ENCODE results near the gene CARD11. TPM values are rescaled to one million over a fixed set of nuclear protein-coding genes. Genes with fewer than 3 reads are reported as not detected.

Gene CARD11
- total RNA-seq, 1 experiment from 2014 or later: 0.82 TPM

DNA sequence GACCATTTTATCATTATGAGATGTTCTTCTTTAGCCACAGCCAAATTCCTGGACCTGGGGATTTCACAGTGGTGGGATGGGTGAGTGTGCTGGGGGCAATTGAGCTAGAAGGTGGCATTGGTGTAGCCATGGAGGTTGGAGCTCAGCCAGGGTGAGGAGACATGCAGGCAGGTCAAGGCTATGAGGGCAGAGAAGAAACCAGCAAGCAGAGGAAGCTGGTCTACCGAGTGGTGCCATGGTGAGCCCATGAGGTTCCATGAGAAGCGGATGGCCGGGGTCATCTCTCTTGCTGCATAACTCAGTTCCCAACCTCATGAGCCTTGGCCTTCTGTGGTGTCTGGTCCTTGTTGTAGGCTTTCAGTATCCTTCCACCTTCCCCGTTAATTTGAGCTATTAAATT lies 91.4 kb downstream of the CARD11 start:
- Histone ChIP-seq H3K4me3 (ENCODE audit: low read depth in 2 of 2, low read length in 2 of 2) (no peak overlapping the region), H3K36me3 (ENCODE audit: control insufficient read depth, insufficient read depth, low read length) (no peaks in the 10 kb centered on the region), H3K9me3 (ENCODE audit: control insufficient read depth, insufficient read depth, low read depth, low read length) (peaks cover 7% of the 10 kb centered on the region; the same call in 1 of the 2 replicates), H3K4me1 (ENCODE audit: control insufficient read depth, insufficient read depth, low read length) (no peaks in the 10 kb centered on the region), H3K27ac (ENCODE audit: low read length) (no peak overlapping the region), H3K27me3 (ENCODE audit: control insufficient read depth, insufficient read depth, low read length) (peaks cover 14% of the 10 kb centered on the region; the same call in 1 of the 2 replicates)
- BruUV-seq (replicated peaks): no TSS peak
- in situ Hi-C loops (cut with HindIII; ENCODE audit: low pct_unique_long_range_greater_than_20kb, low sequenced_read_pairs) (no loop called here), intact Hi-C loops (cut with micrococcal nuclease; ENCODE audit: unreplicated experiment) (no loop called here)
- ChIA-PET CTCF (no interaction called here), POLR2A (no interaction called here)
- ATAC-seq (no peak), DNase-seq (ENCODE audit: low read depth, low spot score) (no peak)
- TF ChIP-seq, protein P1, sequence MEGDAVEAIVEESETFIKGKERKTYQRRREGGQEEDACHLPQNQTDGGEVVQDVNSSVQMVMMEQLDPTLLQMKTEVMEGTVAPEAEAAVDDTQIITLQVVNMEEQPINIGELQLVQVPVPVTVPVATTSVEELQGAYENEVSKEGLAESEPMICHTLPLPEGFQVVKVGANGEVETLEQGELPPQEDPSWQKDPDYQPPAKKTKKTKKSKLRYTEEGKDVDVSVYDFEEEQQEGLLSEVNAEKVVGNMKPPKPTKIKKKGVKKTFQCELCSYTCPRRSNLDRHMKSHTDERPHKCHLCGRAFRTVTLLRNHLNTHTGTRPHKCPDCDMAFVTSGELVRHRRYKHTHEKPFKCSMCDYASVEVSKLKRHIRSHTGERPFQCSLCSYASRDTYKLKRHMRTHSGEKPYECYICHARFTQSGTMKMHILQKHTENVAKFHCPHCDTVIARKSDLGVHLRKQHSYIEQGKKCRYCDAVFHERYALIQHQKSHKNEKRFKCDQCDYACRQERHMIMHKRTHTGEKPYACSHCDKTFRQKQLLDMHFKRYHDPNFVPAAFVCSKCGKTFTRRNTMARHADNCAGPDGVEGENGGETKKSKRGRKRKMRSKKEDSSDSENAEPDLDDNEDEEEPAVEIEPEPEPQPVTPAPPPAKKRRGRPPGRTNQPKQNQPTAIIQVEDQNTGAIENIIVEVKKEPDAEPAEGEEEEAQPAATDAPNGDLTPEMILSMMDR (IDR thresholded peaks at IDR 0.05): no peak
- no peak for TF ChIP-seq SIN3A (IDR thresholded peaks at IDR 0.05; ENCODE audit: borderline replicate concordance, insufficient read depth, low read depth, low read length)
- no peak for TF ChIP-seq TCF7L2 (IDR thresholded peaks at IDR 0.05; ENCODE audit: low read depth, low read length)
- no peak for TF ChIP-seq POLR2AphosphoS5 (IDR thresholded peaks at IDR 0.05; ENCODE audit: low read depth, low read length)
- TF ChIP-seq, protein P2, sequence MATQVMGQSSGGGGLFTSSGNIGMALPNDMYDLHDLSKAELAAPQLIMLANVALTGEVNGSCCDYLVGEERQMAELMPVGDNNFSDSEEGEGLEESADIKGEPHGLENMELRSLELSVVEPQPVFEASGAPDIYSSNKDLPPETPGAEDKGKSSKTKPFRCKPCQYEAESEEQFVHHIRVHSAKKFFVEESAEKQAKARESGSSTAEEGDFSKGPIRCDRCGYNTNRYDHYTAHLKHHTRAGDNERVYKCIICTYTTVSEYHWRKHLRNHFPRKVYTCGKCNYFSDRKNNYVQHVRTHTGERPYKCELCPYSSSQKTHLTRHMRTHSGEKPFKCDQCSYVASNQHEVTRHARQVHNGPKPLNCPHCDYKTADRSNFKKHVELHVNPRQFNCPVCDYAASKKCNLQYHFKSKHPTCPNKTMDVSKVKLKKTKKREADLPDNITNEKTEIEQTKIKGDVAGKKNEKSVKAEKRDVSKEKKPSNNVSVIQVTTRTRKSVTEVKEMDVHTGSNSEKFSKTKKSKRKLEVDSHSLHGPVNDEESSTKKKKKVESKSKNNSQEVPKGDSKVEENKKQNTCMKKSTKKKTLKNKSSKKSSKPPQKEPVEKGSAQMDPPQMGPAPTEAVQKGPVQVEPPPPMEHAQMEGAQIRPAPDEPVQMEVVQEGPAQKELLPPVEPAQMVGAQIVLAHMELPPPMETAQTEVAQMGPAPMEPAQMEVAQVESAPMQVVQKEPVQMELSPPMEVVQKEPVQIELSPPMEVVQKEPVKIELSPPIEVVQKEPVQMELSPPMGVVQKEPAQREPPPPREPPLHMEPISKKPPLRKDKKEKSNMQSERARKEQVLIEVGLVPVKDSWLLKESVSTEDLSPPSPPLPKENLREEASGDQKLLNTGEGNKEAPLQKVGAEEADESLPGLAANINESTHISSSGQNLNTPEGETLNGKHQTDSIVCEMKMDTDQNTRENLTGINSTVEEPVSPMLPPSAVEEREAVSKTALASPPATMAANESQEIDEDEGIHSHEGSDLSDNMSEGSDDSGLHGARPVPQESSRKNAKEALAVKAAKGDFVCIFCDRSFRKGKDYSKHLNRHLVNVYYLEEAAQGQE (IDR thresholded peaks at IDR 0.05; ENCODE audit: insufficient read depth in 1 of 2, low read depth in 2 of 2, low read length in 1 of 2): no peak

DNA sequence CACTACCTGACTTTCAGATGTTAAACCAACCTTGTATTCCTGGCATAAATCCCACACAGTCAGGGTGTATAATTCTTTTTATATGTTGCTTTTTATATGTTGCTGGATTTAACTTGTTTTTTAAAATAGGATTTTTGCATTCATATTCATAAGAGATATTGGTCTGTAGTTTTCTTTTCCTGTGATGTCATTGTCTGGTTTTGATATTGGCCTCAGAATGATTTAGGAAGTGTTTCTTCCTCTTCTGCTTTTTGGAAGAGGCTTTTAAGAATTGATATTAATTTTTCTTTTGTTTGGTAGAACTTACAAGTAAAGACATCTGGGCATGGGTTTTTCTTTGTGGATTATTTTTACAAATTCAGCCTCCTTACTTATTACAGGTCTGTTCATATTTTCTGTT lies 93.1 kb downstream of the CARD11 start:
- BruUV-seq (replicated peaks): no TSS peak
- Histone ChIP-seq H3K4me3 (ENCODE audit: low read depth in 2 of 2, low read length in 2 of 2) (no peak overlapping the region), H3K4me1 (ENCODE audit: control insufficient read depth, insufficient read depth, low read length) (no peaks in the 10 kb centered on the region), H3K27ac (ENCODE audit: low read length) (no peak overlapping the region), H3K27me3 (ENCODE audit: control insufficient read depth, insufficient read depth, low read length) (peaks cover 17% of the 10 kb centered on the region), H3K9me3 (ENCODE audit: control insufficient read depth, insufficient read depth, low read depth, low read length) (peaks cover 7% of the 10 kb centered on the region; the same call in 1 of the 2 replicates), H3K36me3 (ENCODE audit: control insufficient read depth, insufficient read depth, low read length) (no peaks in the 10 kb centered on the region)
- no peak for DNase-seq (ENCODE audit: low read depth, low spot score)
- intact Hi-C loops (cut with micrococcal nuclease; ENCODE audit: unreplicated experiment) (no loop called here), in situ Hi-C loops (cut with HindIII; ENCODE audit: low pct_unique_long_range_greater_than_20kb, low sequenced_read_pairs) (no loop called here)
- ATAC-seq: no peak
- CTCF ChIA-PET: no interaction called here
- POLR2A ChIA-PET: no interaction called here
- TF ChIP-seq, protein P2 (IDR thresholded peaks at IDR 0.05; ENCODE audit: insufficient read depth in 1 of 2, low read depth in 2 of 2, low read length in 1 of 2): no peak
- TF ChIP-seq POLR2AphosphoS5 (IDR thresholded peaks at IDR 0.05; ENCODE audit: low read depth, low read length) (no peak), TCF7L2 (IDR thresholded peaks at IDR 0.05; ENCODE audit: low read depth, low read length) (no peak), SIN3A (IDR thresholded peaks at IDR 0.05; ENCODE audit: borderline replicate concordance, insufficient read depth, low read depth, low read length) (no peak)
- TF ChIP-seq, protein P1 (IDR thresholded peaks at IDR 0.05): no peak
